Activated CD8-positive, alpha-beta T cell treated with anti-CD3 and anti-CD28 coated beads, Interleukin-2, amount 10 ng/mL, durations not matched to agents 7 days and 5 days (primary cell): ENCODE results near the gene SMIM5. TPM values are rescaled to one million over a fixed set of nuclear protein-coding genes. Genes with fewer than 3 reads are reported as not detected.

Source experiments
- ATAC-seq: fragments of 150-1000 bp; cut with Tn5 transposase; one replicate; pipeline ENCODE4 v1.10.0; 2021; ENCODE audit warnings: moderate library complexity
- CTCF ChIA-PET: fragments of 350-600 bp; sonication (Branson Sonifier 250); formaldehyde crosslinking; loops from one replicate; lab custom pipeline; 2021; ENCODE audit warnings: antibody characterized with exemption; lab: Charles Lee
- POLR2A ChIA-PET: fragments of 350-600 bp; sonication (Branson Sonifier 250); formaldehyde crosslinking; loops from one replicate; lab custom pipeline; 2021; ENCODE audit warnings: antibody characterized with exemption; lab: Charles Lee
- DNase-seq: peaks from one replicate; pipeline ENCODE4 v3.0.0-alpha.2; 2020
- H3K27ac Mint-ChIP-seq: one replicate; pipeline ENCODE4 v1.8.0; 2021; ENCODE audit warnings: mild to moderate bottlenecking, mixed read lengths
- H3K27me3 Mint-ChIP-seq: one replicate; pipeline ENCODE4 v1.8.0; 2021; ENCODE audit warnings: low read depth, mixed read lengths
- H3K36me3 Mint-ChIP-seq: one replicate; pipeline ENCODE4 v1.8.0; 2021; ENCODE audit warnings: low read depth, mixed read lengths
- H3K4me1 Mint-ChIP-seq: one replicate; pipeline ENCODE4 v1.8.0; 2021; ENCODE audit warnings: low read depth, mixed read lengths
- H3K4me3 Mint-ChIP-seq: one replicate; pipeline ENCODE4 v1.8.0; 2021; ENCODE audit warnings: mild to moderate bottlenecking, mixed read lengths
- H3K9me3 Mint-ChIP-seq: one replicate; pipeline ENCODE4 v1.8.0; 2022; ENCODE audit warnings: mixed read lengths; ENCODE audit not compliant: insufficient read depth
- total RNA-seq, 2 experiments: library from RNA; stranded (reverse); gene quantifications; one replicate each; pipeline ENCODE4 v1.2.3, GENCODE V29; 2021

SMIM5 gene
- total RNA-seq, 2 experiments from 2014 or later = 0.31 TPM; not detected in 1

GRCh38 chr17:75650874-75651273 lies 17.6 kb downstream of the SMIM5 start:
- DNase-seq (no peak), ATAC-seq (no peak)
- no peak overlapping the region for H3K27ac Mint-ChIP-seq
- ChIA-PET POLR2A (interaction anchor here (1.1 to 2.0 kb wide), 2 partner anchors 10 to 16 kb away, joined by 3 to 8 read pairs; partner anchors contain the start of genes RECQL5 and SAP30BP), CTCF (interaction anchor here (1.2 to 11.9 kb wide), 6 partner anchors 16 to 102 kb away, joined by 3 to 134 read pairs (median 8); partner anchors contain the start of genes RECQL5, SAP30BP and SMIM5)
- peaks cover 17% of the 10 kb centered on the region for H3K36me3 Mint-ChIP-seq
- H3K4me1 Mint-ChIP-seq = peaks cover 25% of the 10 kb centered on the region
- H3K27me3 Mint-ChIP-seq = no peaks in the 10 kb centered on the region
- no peak overlapping the region for H3K4me3 Mint-ChIP-seq
- H3K9me3 Mint-ChIP-seq = no peaks in the 10 kb centered on the region

- no peak for DNase-seq
- ChIA-PET POLR2A (interaction anchor here (2.0 kb wide), 1 partner anchor 15 kb away, joined by 8 read pairs; the partner anchor contains the start of genes RECQL5 and SAP30BP), CTCF (interaction anchor here (1.0 to 11.9 kb wide), 9 partner anchors 9 to 101 kb away, joined by 3 to 134 read pairs (median 5); partner anchors contain the start of genes RECQL5, SAP30BP and SMIM5)
- Mint-ChIP-seq H3K4me3 (no peak overlapping the region), H3K27ac (no peak overlapping the region), H3K27me3 (no peaks in the 10 kb centered on the region), H3K4me1 (peaks cover 15% of the 10 kb centered on the region), H3K36me3 (peaks cover 18% of the 10 kb centered on the region), H3K9me3 (no peaks in the 10 kb centered on the region)
- ATAC-seq = no peak
Observed at GRCh38 chr17:75652341-75652740, 19.1 kb downstream of the SMIM5 start.

- Mint-ChIP-seq H3K27ac (peak overlapping the region; percentile 72), H3K4me3 (no peak overlapping the region), H3K4me1 (peaks cover 15% of the 10 kb centered on the region), H3K9me3 (no peaks in the 10 kb centered on the region), H3K36me3 (peaks cover 19% of the 10 kb centered on the region), H3K27me3 (no peaks in the 10 kb centered on the region)
- ATAC-seq = peak; percentile 79
- DNase-seq = peak; percentile 60
- CTCF ChIA-PET = interaction anchor here (0.6 to 11.9 kb wide), 14 partner anchors 8 to 101 kb away, joined by 3 to 134 read pairs (median 5); partner anchors contain the start of genes RECQL5, SAP30BP and SMIM5
- POLR2A ChIA-PET = interaction anchor here (1.7 to 2.0 kb wide), 1 partner anchor 14 kb away, joined by 8 to 9 read pairs; the partner anchor contains the start of genes RECQL5 and SAP30BP
Observed at GRCh38 chr17:75652934-75653549, 19.8 kb downstream of the SMIM5 start.

- H3K36me3 Mint-ChIP-seq = peaks cover 17% of the 10 kb centered on the region
- peaks cover 15% of the 10 kb centered on the region for H3K4me1 Mint-ChIP-seq
- no peak overlapping the region for H3K4me3 Mint-ChIP-seq
- H3K27ac Mint-ChIP-seq = peak overlapping the region; percentile 35
- no peaks in the 10 kb centered on the region for H3K9me3 Mint-ChIP-seq
- DNase-seq (no peak), ATAC-seq (no peak)
- ChIA-PET CTCF (interaction anchor here (0.8 to 11.9 kb wide), 13 partner anchors 9 to 110 kb away, joined by 3 to 134 read pairs (median 5); partner anchors contain the start of gene SMIM5), POLR2A (interaction anchor here (1.7 kb wide), 1 partner anchor 13 kb away, joined by 9 read pairs; the partner anchor contains the start of genes RECQL5 and SAP30BP)
- H3K27me3 Mint-ChIP-seq = no peaks in the 10 kb centered on the region
Observed at GRCh38 chr17:75654176-75654575, 20.9 kb downstream of the SMIM5 start.

- Mint-ChIP-seq H3K4me1 (peaks cover 5% of the 10 kb centered on the region), H3K36me3 (peaks cover 10% of the 10 kb centered on the region), H3K27me3 (no peaks in the 10 kb centered on the region), H3K27ac (no peak overlapping the region), H3K4me3 (no peak overlapping the region), H3K9me3 (no peaks in the 10 kb centered on the region)
- CTCF ChIA-PET = interaction anchor here (0.8 to 11.9 kb wide), 7 partner anchors 14 to 95 kb away, joined by 3 to 134 read pairs (median 4); partner anchors contain the start of gene SMIM5
- ATAC-seq = no peak
- POLR2A ChIA-PET = interaction anchor here (3.3 kb wide), 1 partner anchor 9 kb away, joined by 15 read pairs; the partner anchor contains the start of genes RECQL5 and SAP30BP
- DNase-seq = no peak
Observed at GRCh38 chr17:75658237-75658636, 25.0 kb downstream of the SMIM5 start.

- Mint-ChIP-seq H3K9me3 (no peaks in the 10 kb centered on the region), H3K27ac (no peak overlapping the region), H3K36me3 (peaks cover 16% of the 10 kb centered on the region), H3K4me1 (peaks cover 12% of the 10 kb centered on the region), H3K4me3 (no peak overlapping the region), H3K27me3 (no peaks in the 10 kb centered on the region)
- no peak for DNase-seq
- ATAC-seq = no peak
- ChIA-PET POLR2A (interaction anchor here (1.4 kb wide), 1 partner anchor 119 kb away, joined by 3 read pairs; no protein-coding TSS in a partner anchor), CTCF (interaction anchor here (0.9 to 2.5 kb wide), 4 partner anchors 9 to 165 kb away, joined by 3 to 9 read pairs (median 6); no protein-coding TSS in a partner anchor)
Observed at GRCh38 chr17:75661531-75661930, 28.3 kb downstream of the SMIM5 start.

- no peak for ATAC-seq
- H3K27me3 Mint-ChIP-seq = no peaks in the 10 kb centered on the region
- no peak for DNase-seq
- ChIA-PET POLR2A (interaction anchor here (1.4 kb wide), 1 partner anchor 118 kb away, joined by 3 read pairs; no protein-coding TSS in a partner anchor), CTCF (interaction anchor here (1.3 to 2.5 kb wide), 3 partner anchors 9 to 91 kb away, joined by 3 to 9 read pairs (median 6); no protein-coding TSS in a partner anchor)
- H3K4me1 Mint-ChIP-seq = peaks cover 12% of the 10 kb centered on the region
- peaks cover 15% of the 10 kb centered on the region for H3K36me3 Mint-ChIP-seq
- H3K9me3 Mint-ChIP-seq = no peaks in the 10 kb centered on the region
- no peak overlapping the region for H3K4me3 Mint-ChIP-seq
- H3K27ac Mint-ChIP-seq = no peak overlapping the region
Observed at GRCh38 chr17:75662511-75662910, 29.3 kb downstream of the SMIM5 start.

- POLR2A ChIA-PET = no interaction called here
- Mint-ChIP-seq H3K27ac (no peak overlapping the region), H3K4me1 (peaks cover 22% of the 10 kb centered on the region), H3K36me3 (peaks cover 24% of the 10 kb centered on the region), H3K27me3 (no peaks in the 10 kb centered on the region), H3K9me3 (no peaks in the 10 kb centered on the region), H3K4me3 (no peak overlapping the region)
- CTCF ChIA-PET = no interaction called here
- ATAC-seq (no peak), DNase-seq (no peak)
Observed at GRCh38 chr17:75664099-75664549, 30.9 kb downstream of the SMIM5 start.

GRCh38 chr17:75665981-75666380 lies 32.7 kb downstream of the SMIM5 start:
- Mint-ChIP-seq H3K4me1 (peaks cover 29% of the 10 kb centered on the region), H3K36me3 (peaks cover 37% of the 10 kb centered on the region), H3K27me3 (no peaks in the 10 kb centered on the region), H3K4me3 (peak overlapping the region; percentile 63), H3K27ac (peak overlapping the region; percentile 79), H3K9me3 (no peaks in the 10 kb centered on the region)
- DNase-seq (no peak), ATAC-seq (no peak)
- CTCF ChIA-PET = interaction anchor here (0.6 to 4.1 kb wide), 9 partner anchors 9 to 210 kb away, joined by 3 to 52 read pairs (median 13); partner anchors contain the start of genes GALK1 and SMIM5
- POLR2A ChIA-PET = interaction anchor here (0.6 to 2.4 kb wide), 16 partner anchors 9 to 1568 kb away, joined by 3 to 16 read pairs (median 6); partner anchors contain the start of genes SMIM5 and TMEM94

GRCh38 chr17:75666959-75667790 lies 33.9 kb downstream of the SMIM5 start, which contains the start of the genes RECQL5 and SAP30BP:
Gene RECQL5, minus strand, starts transcription at chr17:75667154. Its CDS starts 597 bp downstream, at chr17:75666557.
Gene SAP30BP, plus strand, starts transcription at chr17:75667338. Its CDS starts 35 bp downstream, at chr17:75667373.
- H3K4me1 Mint-ChIP-seq = peaks cover 31% of the 10 kb centered on the region
- peak within 1 kb of the TSS; percentile 79 for H3K27ac Mint-ChIP-seq
- POLR2A ChIA-PET = interaction anchor here (0.5 to 2.4 kb wide), 39 partner anchors 9 to 378 kb away, joined by 3 to 16 read pairs (median 4); partner anchors contain the start of genes ITGB4, SLC25A19, SMIM5 and TMEM94
- no peaks in the 10 kb centered on the region for H3K27me3 Mint-ChIP-seq
- H3K9me3 Mint-ChIP-seq = no peaks in the 10 kb centered on the region
- H3K36me3 Mint-ChIP-seq = peaks cover 43% of the 10 kb centered on the region
- ATAC-seq (peak; percentile 100), DNase-seq (peak; percentile 99)
- CTCF ChIA-PET = interaction anchor here (1.0 to 4.1 kb wide), 10 partner anchors 8 to 86 kb away, joined by 3 to 52 read pairs (median 9); partner anchors contain the start of genes ITGB4 and SMIM5
- H3K4me3 Mint-ChIP-seq = peak within 1 kb of the TSS; percentile 63
